Activated CD4-positive, alpha-beta memory T cell treated with anti-CD3 and anti-CD28 coated beads, Interleukin-2, amount 10 ng/mL, durations not matched to agents 7 days and 5 days (primary cell): ENCODE data around the gene MRPL20. TPM values are rescaled to one million over a fixed set of nuclear protein-coding genes. Genes with fewer than 3 reads are reported as not detected.

Experiments used
- CTCF ChIA-PET: fragments of 350-600 bp; sonication (Branson Sonifier 250); formaldehyde crosslinking; loops from one replicate; lab custom pipeline; 2021; ENCODE audit warnings: antibody characterized with exemption, inconsistent platforms; lab: Charles Lee
- POLR2A ChIA-PET: fragments of 350-600 bp; sonication (Branson Sonifier 250); formaldehyde crosslinking; loops from one replicate; lab custom pipeline; 2021; ENCODE audit warnings: antibody characterized with exemption; lab: Charles Lee
- DNase-seq: peaks from one replicate; pipeline ENCODE4 v3.0.0-alpha.2; 2020
- H3K27ac Mint-ChIP-seq: one replicate; pipeline ENCODE4 v1.8.0; 2021; ENCODE audit warnings: mild to moderate bottlenecking, mixed read lengths
- H3K27me3 Mint-ChIP-seq: one replicate; pipeline ENCODE4 v1.8.0; 2021; ENCODE audit warnings: mixed read lengths
- H3K36me3 Mint-ChIP-seq: one replicate; pipeline ENCODE4 v1.8.0; 2021; ENCODE audit warnings: low read depth, mixed read lengths
- H3K4me1 Mint-ChIP-seq: one replicate; pipeline ENCODE4 v1.8.0; 2021; ENCODE audit warnings: mixed read lengths
- H3K4me3 Mint-ChIP-seq: one replicate; pipeline ENCODE4 v1.8.0; 2021; ENCODE audit warnings: mild to moderate bottlenecking, mixed read lengths
- H3K9me3 Mint-ChIP-seq: one replicate; pipeline ENCODE4 v1.8.0; 2021; ENCODE audit warnings: mixed read lengths
- total RNA-seq, 2 experiments: library from RNA; stranded (reverse); gene quantifications; one replicate each; pipeline ENCODE4 v1.2.3, GENCODE V29; 2021

Gene MRPL20
- total RNA-seq, 2 experiments from 2014 or later = 82.8 to 87.3 TPM

DNA sequence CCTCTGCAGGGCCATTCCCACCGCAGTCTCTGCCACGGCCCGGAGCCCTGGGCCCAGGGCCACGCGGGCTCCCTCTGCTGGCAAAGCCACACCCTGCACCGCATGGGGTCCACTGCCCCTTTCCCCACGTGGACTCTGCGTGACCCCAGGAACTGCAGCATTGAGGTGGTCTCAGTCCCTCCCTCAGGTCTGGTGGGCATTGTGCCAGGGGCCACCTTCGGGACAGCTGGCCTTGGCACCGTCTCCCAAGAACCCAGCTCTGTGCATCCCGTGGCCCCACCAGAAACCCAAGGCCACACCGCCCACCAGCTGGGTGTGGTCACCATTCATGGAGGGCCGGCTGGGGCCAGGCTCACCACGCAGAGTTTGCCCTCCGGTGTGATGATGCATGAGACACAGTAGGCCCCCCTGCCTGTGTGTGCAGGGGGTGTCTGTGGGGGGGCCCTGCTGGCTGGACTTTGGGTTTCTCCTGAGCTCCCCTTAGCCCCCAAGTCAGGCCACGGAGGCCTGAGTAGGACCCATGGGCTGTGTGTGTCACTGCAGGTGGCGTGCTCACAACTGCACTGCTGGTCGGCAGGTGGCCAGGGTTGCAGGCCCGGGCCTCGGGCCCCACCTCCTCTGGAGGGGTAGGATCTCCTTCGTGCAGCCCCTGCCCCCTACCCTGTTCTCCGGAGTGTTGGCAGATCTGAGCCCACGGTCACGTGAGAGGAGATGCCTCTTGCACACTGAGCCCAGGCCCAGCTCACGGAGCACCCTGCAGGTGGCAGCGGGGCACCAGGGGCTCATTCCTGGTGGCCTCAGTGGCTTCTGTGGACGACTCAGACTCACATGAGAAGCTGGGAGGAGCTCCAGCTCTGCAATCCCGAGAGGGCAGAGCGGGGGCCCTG lies 34.2 kb upstream of the MRPL20 start:
- POLR2A ChIA-PET = no interaction called here
- Mint-ChIP-seq H3K4me1 (peaks cover 1% of the 10 kb centered on the region), H3K27me3 (peaks cover 5% of the 10 kb centered on the region), H3K27ac (no peak overlapping the region), H3K9me3 (no peaks in the 10 kb centered on the region), H3K36me3 (no peaks in the 10 kb centered on the region), H3K4me3 (no peak overlapping the region)
- CTCF ChIA-PET = interaction anchor here (0.7 to 1.5 kb wide), 5 partner anchors 17 to 63 kb away, joined by 3 to 5 read pairs (median 4); partner anchors contain the start of gene CCNL2
- DNase-seq = peak; percentile 55

DNA sequence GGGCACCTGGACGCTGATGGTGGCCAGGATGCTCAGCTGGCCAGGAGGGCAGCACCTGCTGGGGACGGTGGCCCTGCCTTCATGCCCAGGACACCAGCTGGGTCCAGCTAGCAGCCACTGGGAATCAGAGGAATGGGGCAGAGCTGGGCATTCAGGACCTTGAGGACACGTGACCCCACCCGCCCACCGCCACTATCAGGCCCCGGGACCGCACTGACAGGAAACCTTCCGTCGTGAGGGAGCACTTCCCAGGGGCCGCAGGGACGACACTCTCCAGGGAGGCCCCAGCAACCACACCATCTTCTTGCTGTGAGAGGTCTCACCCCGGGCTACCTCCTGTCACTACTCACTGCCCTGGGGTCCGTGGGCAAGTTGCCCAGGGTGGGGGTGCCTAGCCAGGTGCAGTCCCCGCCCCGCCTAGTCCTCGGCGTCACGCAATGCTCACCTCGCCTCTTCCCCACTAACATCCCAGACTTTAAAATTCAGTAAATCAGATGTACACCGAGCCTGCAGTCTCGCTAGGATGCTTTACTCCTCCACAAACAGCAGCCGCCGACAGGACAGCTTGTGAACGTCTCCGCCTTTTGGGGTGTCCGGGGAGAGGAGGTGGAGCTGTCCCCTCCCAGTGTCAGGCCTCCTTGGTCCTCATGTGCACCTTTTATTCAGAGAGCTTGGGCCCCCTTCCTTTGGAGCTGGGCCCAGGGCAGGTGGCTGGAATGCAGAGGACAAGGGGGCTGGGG lies 33.3 kb upstream of the MRPL20 start:
- H3K27ac Mint-ChIP-seq = no peak overlapping the region
- H3K4me3 Mint-ChIP-seq = no peak overlapping the region
- peaks cover 2% of the 10 kb centered on the region for H3K4me1 Mint-ChIP-seq
- CTCF ChIA-PET = interaction anchor here (0.7 to 1.5 kb wide), 3 partner anchors 18 to 64 kb away, joined by 3 to 5 read pairs (median 5); partner anchors contain the start of gene CCNL2
- no peak for DNase-seq
- H3K27me3 Mint-ChIP-seq = peaks cover 6% of the 10 kb centered on the region
- H3K9me3 Mint-ChIP-seq = no peaks in the 10 kb centered on the region
- no peaks in the 10 kb centered on the region for H3K36me3 Mint-ChIP-seq
- POLR2A ChIA-PET = no interaction called here

DNA sequence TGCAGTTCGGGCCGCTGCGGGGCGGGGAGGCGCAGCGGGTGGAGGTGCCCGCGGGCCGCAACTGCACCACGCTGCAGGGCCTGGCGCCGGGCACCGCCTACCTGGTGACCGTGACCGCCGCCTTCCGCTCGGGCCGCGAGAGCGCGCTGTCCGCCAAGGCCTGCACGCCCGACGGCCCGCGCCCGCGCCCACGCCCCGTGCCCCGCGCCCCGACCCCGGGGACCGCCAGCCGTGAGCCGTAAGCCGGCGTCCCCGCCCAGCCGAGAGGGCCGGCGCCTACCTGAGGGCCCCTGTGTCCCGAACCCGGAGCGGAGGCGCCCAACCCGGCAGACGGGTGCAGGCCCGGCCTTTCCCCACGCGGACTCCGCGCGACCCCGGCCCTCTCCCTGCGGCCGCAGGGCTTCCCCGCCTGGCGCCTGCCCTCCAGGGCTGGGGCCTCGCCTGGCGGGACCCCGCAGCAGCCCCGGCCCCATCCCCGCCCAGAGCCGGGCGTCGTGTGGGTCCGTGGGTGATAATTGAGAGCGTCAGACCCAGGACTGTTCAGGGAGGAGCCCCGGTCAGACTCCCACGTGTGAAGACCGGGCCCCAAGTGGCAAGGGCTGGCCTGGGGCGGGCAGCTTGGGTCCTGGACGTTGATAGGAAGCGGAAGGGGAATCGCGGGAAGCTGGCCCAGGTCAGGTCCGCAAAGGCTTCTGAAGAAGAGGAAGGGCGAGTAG lies 32.6 kb upstream of the MRPL20 start:
- POLR2A ChIA-PET = no interaction called here
- Mint-ChIP-seq H3K9me3 (no peaks in the 10 kb centered on the region), H3K36me3 (no peaks in the 10 kb centered on the region), H3K4me1 (peaks cover 6% of the 10 kb centered on the region), H3K27me3 (peaks cover 11% of the 10 kb centered on the region), H3K27ac (no peak overlapping the region), H3K4me3 (no peak overlapping the region)
- CTCF ChIA-PET = no interaction called here
- DNase-seq = no peak

DNA sequence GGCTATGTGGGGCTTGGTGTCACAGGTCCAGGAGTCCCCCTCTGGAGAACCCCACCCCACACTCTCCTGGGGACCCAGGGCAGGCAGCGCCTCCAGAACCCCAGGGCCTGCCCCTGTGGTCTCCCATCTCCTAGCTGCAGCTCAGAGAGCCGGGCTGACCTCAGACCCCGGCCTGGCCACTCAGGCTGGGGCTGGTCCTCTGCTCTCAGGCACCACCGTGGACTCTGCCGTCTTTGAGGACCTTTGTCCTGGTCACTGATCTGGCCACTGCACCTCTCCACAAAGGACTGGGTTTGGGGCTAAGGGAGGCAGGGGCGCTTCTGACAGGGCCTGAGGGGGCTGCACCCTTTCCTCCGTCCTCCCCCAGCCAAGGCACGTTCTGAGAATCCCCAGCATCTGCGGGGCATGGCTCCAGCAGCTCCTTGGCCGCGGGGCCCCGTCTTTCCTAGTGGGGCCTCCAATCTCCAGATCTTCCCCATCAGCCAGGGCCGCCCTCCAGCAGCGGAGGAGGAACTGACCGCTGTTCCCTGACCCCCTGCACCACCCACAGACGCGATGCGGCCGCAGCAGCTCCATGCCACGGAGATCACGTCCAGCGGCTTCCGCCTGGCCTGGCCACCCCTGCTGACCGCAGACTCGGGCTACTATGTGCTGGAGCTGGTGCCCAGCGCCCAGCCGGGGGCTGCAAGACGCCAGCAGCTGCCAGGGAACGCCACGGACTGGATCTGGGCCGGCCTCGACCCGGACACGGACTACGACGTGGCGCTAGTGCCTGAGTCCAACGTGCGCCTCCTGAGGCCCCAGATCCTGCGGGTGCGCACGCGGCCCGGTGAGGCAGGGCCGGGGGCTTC lies 31.7 kb upstream of the MRPL20 start:
- H3K36me3 Mint-ChIP-seq = no peaks in the 10 kb centered on the region
- H3K27me3 Mint-ChIP-seq = peaks cover 13% of the 10 kb centered on the region
- ChIA-PET CTCF (no interaction called here), POLR2A (interaction anchor here (2.7 kb wide), 1 partner anchor 38 kb away, joined by 7 read pairs; no protein-coding TSS in a partner anchor)
- DNase-seq = no peak
- H3K4me1 Mint-ChIP-seq = peaks cover 6% of the 10 kb centered on the region
- no peaks in the 10 kb centered on the region for H3K9me3 Mint-ChIP-seq
- no peak overlapping the region for H3K27ac Mint-ChIP-seq
- no peak overlapping the region for H3K4me3 Mint-ChIP-seq

DNA sequence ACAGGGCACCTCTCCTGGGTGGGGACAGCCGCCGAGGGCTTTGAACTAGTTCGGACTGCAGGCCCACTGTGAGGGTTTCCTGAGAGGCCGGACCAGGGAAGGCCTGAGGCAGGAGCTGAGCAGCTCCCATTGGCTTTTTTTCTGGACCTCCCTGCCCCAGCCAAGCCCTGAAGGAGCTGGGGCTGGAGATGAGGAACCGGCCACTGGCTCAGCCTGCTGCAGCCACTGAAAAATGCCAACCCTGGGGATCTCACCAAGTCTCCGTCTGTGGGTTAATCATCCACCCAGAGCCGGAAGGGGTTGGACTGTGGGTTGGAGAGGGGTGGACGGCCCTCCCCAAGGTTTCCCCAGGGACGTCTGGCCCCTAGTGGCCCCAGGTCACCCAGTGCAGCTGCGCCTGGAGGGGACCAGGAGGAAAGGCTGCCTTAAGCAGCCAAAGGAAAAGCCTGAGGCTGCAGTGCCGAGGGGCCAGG lies 30.8 kb upstream of the MRPL20 start:
- H3K27me3 Mint-ChIP-seq = peaks cover 13% of the 10 kb centered on the region
- no peak overlapping the region for H3K27ac Mint-ChIP-seq
- H3K9me3 Mint-ChIP-seq = no peaks in the 10 kb centered on the region
- CTCF ChIA-PET = no interaction called here
- H3K4me1 Mint-ChIP-seq = peaks cover 6% of the 10 kb centered on the region
- no peak overlapping the region for H3K4me3 Mint-ChIP-seq
- no peaks in the 10 kb centered on the region for H3K36me3 Mint-ChIP-seq
- POLR2A ChIA-PET = interaction anchor here (0.7 to 2.7 kb wide), 3 partner anchors 30 to 38 kb away, joined by 3 to 7 read pairs (median 5); partner anchors contain the start of gene MRPL20
- DNase-seq = no peak

DNA sequence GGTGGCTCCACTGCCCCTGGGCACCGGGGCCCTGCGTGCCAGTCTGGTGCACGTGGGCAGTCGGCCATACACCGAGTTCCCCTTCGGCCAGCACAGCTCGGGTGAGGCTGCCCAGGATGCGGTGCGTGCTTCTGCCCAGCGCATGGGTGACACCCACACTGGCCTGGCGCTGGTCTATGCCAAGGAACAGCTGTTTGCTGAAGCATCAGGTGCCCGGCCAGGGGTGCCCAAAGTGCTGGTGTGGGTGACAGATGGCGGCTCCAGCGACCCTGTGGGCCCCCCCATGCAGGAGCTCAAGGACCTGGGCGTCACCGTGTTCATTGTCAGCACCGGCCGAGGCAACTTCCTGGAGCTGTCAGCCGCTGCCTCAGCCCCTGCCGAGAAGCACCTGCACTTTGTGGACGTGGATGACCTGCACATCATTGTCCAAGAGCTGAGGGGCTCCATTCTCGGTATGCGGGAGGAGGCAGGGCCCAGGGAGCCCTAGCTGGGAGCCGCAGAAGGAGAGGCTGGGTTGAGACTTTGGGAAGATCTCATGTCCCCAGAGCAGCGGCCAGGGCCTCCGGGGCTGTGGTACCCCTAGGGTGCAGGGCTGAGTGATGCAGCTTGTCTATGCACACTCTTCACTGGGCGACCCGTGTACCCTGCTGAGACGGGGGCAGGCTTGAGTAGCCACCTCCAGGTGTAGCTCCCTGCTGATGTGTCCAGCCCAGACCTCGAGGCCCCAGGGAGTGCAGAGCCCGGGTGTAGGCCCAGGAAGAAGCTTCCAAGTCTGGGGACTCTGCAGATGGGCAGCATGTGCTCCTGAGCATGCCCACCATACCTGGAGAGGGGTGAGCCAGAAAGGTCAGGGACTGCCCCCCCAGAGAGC lies 30.2 kb upstream of the MRPL20 start:
- H3K27me3 Mint-ChIP-seq = peaks cover 13% of the 10 kb centered on the region
- peaks cover 6% of the 10 kb centered on the region for H3K4me1 Mint-ChIP-seq
- POLR2A ChIA-PET = interaction anchor here (0.7 to 2.7 kb wide), 3 partner anchors 30 to 37 kb away, joined by 3 to 7 read pairs (median 5); partner anchors contain the start of gene MRPL20
- CTCF ChIA-PET = no interaction called here
- H3K27ac Mint-ChIP-seq = no peak overlapping the region
- H3K4me3 Mint-ChIP-seq = no peak overlapping the region
- no peaks in the 10 kb centered on the region for H3K36me3 Mint-ChIP-seq
- H3K9me3 Mint-ChIP-seq = no peaks in the 10 kb centered on the region
- DNase-seq = no peak

DNA sequence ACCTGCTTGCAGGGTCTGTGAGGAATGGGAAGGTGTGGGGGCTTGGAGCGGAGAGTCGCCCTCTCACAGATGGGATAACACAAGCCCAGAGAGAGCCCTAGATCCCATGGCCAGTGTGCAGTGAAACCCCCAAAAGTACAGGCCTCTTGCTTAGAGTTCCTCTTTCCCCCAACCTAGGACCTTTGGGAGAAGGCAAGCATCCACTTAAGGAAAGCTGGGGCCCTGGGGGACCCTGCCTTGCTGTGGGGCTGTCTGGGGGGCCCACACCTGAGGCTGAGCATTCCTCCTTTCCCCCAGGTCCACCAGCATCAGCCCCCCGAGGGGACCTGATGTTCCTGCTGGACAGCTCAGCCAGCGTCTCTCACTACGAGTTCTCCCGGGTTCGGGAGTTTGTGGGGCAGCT lies 29.5 kb upstream of the MRPL20 start:
- no peak overlapping the region for H3K27ac Mint-ChIP-seq
- peaks cover 13% of the 10 kb centered on the region for H3K27me3 Mint-ChIP-seq
- H3K9me3 Mint-ChIP-seq = no peaks in the 10 kb centered on the region
- DNase-seq = no peak
- H3K4me3 Mint-ChIP-seq = no peak overlapping the region
- POLR2A ChIA-PET = interaction anchor here (2.0 to 2.7 kb wide), 2 partner anchors 29 to 36 kb away, joined by 5 to 7 read pairs; partner anchors contain the start of gene MRPL20
- H3K36me3 Mint-ChIP-seq = no peaks in the 10 kb centered on the region
- CTCF ChIA-PET = no interaction called here
- peaks cover 6% of the 10 kb centered on the region for H3K4me1 Mint-ChIP-seq

DNA sequence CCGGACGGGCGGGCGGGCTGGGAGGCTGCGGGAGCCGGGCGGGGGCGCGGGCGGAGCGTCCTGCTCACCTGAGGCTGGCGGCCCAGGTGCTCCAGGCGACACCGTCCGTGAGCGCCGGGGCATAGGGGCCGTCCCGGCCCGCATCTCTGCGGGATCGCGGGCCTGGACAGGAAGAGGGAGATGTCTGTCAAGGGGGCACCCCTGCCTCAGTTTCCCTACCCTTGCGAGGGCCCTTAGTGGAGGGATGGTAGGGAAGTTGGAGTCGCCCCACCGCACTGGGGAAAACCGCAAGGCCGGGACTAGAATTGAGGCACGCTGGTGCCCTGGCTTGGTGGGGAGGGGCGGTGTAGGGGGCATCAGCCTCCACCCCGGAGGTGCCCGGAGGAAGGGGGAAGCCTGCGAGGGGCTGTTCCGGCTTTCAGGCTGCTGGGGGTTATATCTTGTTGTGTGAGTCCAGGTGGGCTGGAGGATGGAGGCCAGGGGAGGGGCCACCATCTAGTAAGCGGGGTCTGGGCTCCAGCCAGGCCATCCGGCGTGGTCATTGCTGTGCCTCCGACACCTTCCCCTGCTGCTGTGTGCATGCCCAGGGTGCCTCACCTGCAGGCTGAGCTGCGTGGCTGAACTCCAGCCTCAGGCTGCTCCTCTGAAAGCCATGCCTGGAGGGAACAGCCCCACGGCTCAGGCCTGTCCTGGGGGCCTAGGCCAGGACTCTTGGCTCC lies 29.0 kb upstream of the MRPL20 start:
- ChIA-PET CTCF (no interaction called here), POLR2A (interaction anchor here (2.0 to 2.7 kb wide), 2 partner anchors 28 to 36 kb away, joined by 5 to 7 read pairs; partner anchors contain the start of gene MRPL20)
- Mint-ChIP-seq H3K9me3 (no peaks in the 10 kb centered on the region), H3K36me3 (no peaks in the 10 kb centered on the region), H3K27ac (no peak overlapping the region), H3K4me3 (peak overlapping the region; percentile 27), H3K27me3 (peaks cover 13% of the 10 kb centered on the region), H3K4me1 (peaks cover 6% of the 10 kb centered on the region)
- DNase-seq = no peak

DNA sequence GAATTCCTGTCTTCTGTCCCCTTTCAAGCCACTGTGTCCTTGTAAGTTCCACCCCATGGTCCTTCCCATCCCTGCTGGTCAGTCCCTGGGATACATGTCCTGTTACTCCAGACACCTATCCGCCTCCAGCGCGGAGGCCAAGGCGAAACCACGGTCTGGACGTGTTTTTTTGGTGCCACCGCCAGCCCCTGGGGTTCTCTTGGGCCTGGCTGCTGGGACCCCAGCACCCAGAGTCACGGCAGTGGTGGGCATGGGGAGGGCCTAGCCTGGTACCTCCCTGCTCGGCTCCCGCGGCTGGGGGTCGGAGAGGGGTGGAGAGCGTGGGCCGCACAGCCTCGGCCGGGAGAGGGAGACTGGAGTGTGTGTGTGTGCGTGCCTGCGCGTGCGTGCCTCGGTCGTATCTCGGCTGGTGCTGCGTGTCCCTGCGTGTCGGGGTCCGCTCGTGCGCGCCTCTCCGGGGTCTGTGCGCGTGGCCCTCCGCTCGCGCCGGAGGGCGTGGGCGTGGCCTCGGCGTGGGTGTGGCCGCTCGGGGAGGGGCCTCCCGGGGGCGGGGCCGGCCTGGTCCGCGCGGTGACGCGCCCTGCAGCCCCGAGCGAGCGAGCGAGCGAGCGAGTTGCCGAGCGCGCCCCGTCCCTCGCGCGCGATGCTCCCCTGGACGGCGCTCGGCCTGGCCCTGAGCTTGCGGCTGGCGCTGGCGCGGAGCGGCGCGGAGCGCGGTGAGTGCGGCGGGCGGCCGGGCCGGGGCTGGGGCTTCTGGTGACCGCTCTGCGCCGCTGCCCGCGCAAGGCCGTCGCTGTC lies 28.2 kb upstream of the MRPL20 start, which contains the start of gene VWA1:
Gene VWA1 (plus strand): TSS at position 585 of the 798 bp plus-strand sequence. CDS start 59 bp downstream, at position 644.
- Mint-ChIP-seq H3K27me3 (peaks cover 11% of the 10 kb centered on the region), H3K27ac (no peak within 1 kb of the TSS), H3K36me3 (no peaks in the 10 kb centered on the region), H3K4me1 (peaks cover 6% of the 10 kb centered on the region), H3K9me3 (no peaks in the 10 kb centered on the region), H3K4me3 (peak within 1 kb of the TSS; percentile 27)
- ChIA-PET CTCF (no interaction called here), POLR2A (no interaction called here)
- DNase-seq = peak; percentile 69

DNA sequence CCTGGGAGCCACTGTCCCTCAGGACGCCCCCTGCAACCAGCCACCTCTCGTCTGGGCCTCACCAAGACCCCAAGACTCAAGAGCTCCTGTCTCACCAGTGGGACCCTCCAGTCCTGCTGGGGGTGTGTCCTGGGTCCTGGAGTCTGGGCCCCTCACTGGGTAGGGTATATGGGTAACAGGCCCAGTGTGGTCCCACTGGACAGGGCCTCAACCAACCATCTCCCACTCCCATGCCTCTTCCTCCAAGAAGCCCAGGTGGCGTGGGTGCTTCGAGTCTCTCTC lies 27.7 kb upstream of the MRPL20 start:
- H3K36me3 Mint-ChIP-seq = no peaks in the 10 kb centered on the region
- peaks cover 6% of the 10 kb centered on the region for H3K4me1 Mint-ChIP-seq
- H3K27me3 Mint-ChIP-seq = peaks cover 13% of the 10 kb centered on the region
- ChIA-PET POLR2A (interaction anchor here (0.6 kb wide), 1 partner anchor 71 kb away, joined by 3 read pairs; no protein-coding TSS in a partner anchor), CTCF (no interaction called here)
- no peak overlapping the region for H3K27ac Mint-ChIP-seq
- no peak for DNase-seq
- no peaks in the 10 kb centered on the region for H3K9me3 Mint-ChIP-seq
- H3K4me3 Mint-ChIP-seq = no peak overlapping the region
